K562 (cell line): ENCODE results near the gene DAD1. TPM values are rescaled to one million over a fixed set of nuclear protein-coding genes. Genes with fewer than 3 reads are reported as not detected.
A peak's percentile ranks its signal among the peaks of the same experiment; 100 is the strongest.

Source experiments
- BRCA1 ChIP-seq, 2 experiments: fragments of 450-650 bp in 1 of 2; sonication (generic) in 1 of 2; formaldehyde crosslinking in 1 of 2; IDR thresholded peaks; 2 replicates each; pipeline versions ENCODE4 v1.5.0 to v1.6.1; 2017 to 2020; ENCODE audit warnings: mild to moderate bottlenecking in 1 of 2, missing genetic modification reagents in 1 of 2
- C11orf30 ChIP-seq: fragments of 450-650 bp; IDR thresholded peaks from 2 replicates; pipeline ENCODE4 v1.6.1; 2016; ENCODE audit warnings: low read depth, mild to moderate bottlenecking
- CBFA2T3 ChIP-seq: fragments of 450-650 bp; IDR thresholded peaks from 2 replicates; pipeline ENCODE4 v1.6.1; 2017
- CCNT2 ChIP-seq: IDR thresholded peaks from 2 replicates; pipeline ENCODE4 v1.6.1; 2011; ENCODE audit warnings: borderline replicate concordance, low read depth, mild to moderate bottlenecking, moderate library complexity, mixed read lengths, low read length; ENCODE audit not compliant: insufficient read length; ENCODE audit errors: extremely low read depth
- CREB3L1 ChIP-seq: fragments of 450-650 bp; IDR thresholded peaks from 2 replicates; pipeline ENCODE4 v1.6.1; 2014; ENCODE audit warnings: low read depth, mild to moderate bottlenecking, moderate library complexity, borderline replicate concordance
- EGR1 ChIP-seq: fragments of 450-650 bp; conservative IDR thresholded peaks from 2 replicates; pipeline ENCODE4 v1.6.1; 2017; ENCODE audit warnings: mild to moderate bottlenecking
- FOXJ3 ChIP-seq: sonication (generic); formaldehyde crosslinking; IDR thresholded peaks from 2 replicates; pipeline ENCODE4 v1.4.0; 2020; ENCODE audit warnings: mild to moderate bottlenecking, missing genetic modification reagents
- FOXM1 ChIP-seq, 2 experiments: fragments of 450-650 bp in 1 of 2; sonication (generic) in 1 of 2; formaldehyde crosslinking in 1 of 2; IDR thresholded peaks; 2 replicates each; pipeline versions ENCODE4 v1.6.1 to v1.9.0; 2017 to 2022; ENCODE audit warnings: low read depth in 2 of 2, mild to moderate bottlenecking in 2 of 2, missing genetic modification reagents in 1 of 2, moderate library complexity in 1 of 2
- HDAC3 ChIP-seq: fragments of 450-650 bp; IDR thresholded peaks from 2 replicates; pipeline ENCODE4 v1.6.1; 2018; ENCODE audit warnings: borderline replicate concordance, mild to moderate bottlenecking, moderate library complexity; ENCODE audit not compliant: partially characterized antibody
- KAT7 ChIP-seq: sonication (generic); formaldehyde crosslinking; IDR thresholded peaks from 2 replicates; pipeline ENCODE4 v1.8.0; 2022; ENCODE audit warnings: missing genetic modification reagents, mild to moderate bottlenecking, borderline replicate concordance
- KHSRP ChIP-seq: fragments of 450-650 bp; IDR thresholded peaks from 2 replicates; pipeline ENCODE4 v1.6.1; 2017
- MIER1 ChIP-seq: fragments of 450-650 bp; IDR thresholded peaks from 2 replicates; pipeline ENCODE4 v1.6.1; 2016; ENCODE audit warnings: antibody characterized with exemption, mild to moderate bottlenecking, low read depth
- NCOR1 ChIP-seq: fragments of 450-650 bp; IDR thresholded peaks from 2 replicates; pipeline ENCODE4 v1.6.1; 2016; ENCODE audit warnings: mild to moderate bottlenecking, moderate library complexity
- POLR2A ChIP-seq: fragments of 450-650 bp; conservative IDR thresholded peaks from 2 replicates; pipeline ENCODE4 v1.6.1; 2016
- POLR2G ChIP-seq: fragments of 200-400 bp; formaldehyde crosslinking; IDR thresholded peaks from 2 replicates; pipeline ENCODE4 v1.6.1; 2017; ENCODE audit warnings: low read depth, mild to moderate bottlenecking, antibody characterized with exemption, low read length, moderate library complexity
- PRDM10 ChIP-seq: fragments of 450-650 bp; IDR thresholded peaks from 2 replicates; pipeline ENCODE4 v1.6.1; 2018; ENCODE audit not compliant: partially characterized antibody
- TCF3 ChIP-seq: sonication (generic); formaldehyde crosslinking; IDR thresholded peaks from 2 replicates; pipeline ENCODE4 v1.4.0; 2020; ENCODE audit warnings: mild to moderate bottlenecking, missing genetic modification reagents
- THRB ChIP-seq: fragments of 450-650 bp; formaldehyde crosslinking; conservative IDR thresholded peaks from 2 replicates; pipeline ENCODE4 v1.4.0; 2022; ENCODE audit warnings: mild to moderate bottlenecking, missing genetic modification characterization
- ZKSCAN8 ChIP-seq: fragments of 200-800 bp; sonication (Bioruptor generic); IDR thresholded peaks from 2 replicates; pipeline ENCODE4 v1.6.1; 2016; ENCODE audit warnings: missing genetic modification characterization, missing compliant biosample characterization
- ZNF197 ChIP-seq: fragments of 200-800 bp; sonication (Bioruptor generic); IDR thresholded peaks from 2 replicates; pipeline ENCODE4 v1.6.1; 2016; ENCODE audit warnings: low read depth, missing genetic modification characterization, missing compliant biosample characterization
- ZNF23 ChIP-seq: fragments of 250-450 bp; sonication (Bioruptor Pico); IDR thresholded peaks from 2 replicates; pipeline ENCODE4 v1.4.0; 2020; ENCODE audit warnings: mild to moderate bottlenecking
- ZNF347 ChIP-seq: fragments of 450-650 bp; formaldehyde crosslinking; IDR thresholded peaks from 2 replicates; pipeline ENCODE4 v1.4.0; 2020; ENCODE audit warnings: low read depth, mild to moderate bottlenecking, moderate library complexity
- polyA plus RNA-seq, 8 experiments: library from polyadenylated mRNA; depleted of rRNA in 4 of 8; stranded (reverse) in 5 of 8; unstranded in 3 of 8; fragments of >200 nt; fragmentation: Nextera tagmentation in 2 of 8; fragmentation: Illumina TruSeq in 1 of 8; extraction: Ambion mirVana in 2 of 8; extraction: Trizol in 1 of 8; gene quantifications; 2 replicates each; pipeline versions ENCODE4 v1.2.1 to v1.2.3, GENCODE V29; 2011 to 2014; ENCODE audit warnings: inconsistent platforms in 1 of 8, missing spikeins in 1 of 8
- total RNA-seq, 7 experiments: library from RNA; depleted of rRNA in 6 of 7; stranded (reverse); fragments of >200 nt in 6 of 7; fragmentation: Illumina TruSeq in 2 of 7; extraction: Trizol in 2 of 7; gene quantifications; 2 replicates each; pipeline versions ENCODE4 v1.2.1 to v1.2.3, GENCODE V29; 2011 to 2021; ENCODE audit warnings: low replicate concordance in 1 of 7

Gene DAD1
- total and polyA plus RNA-seq, 9 of the 15 experiments (the other 6 are each of a cell fraction or from before 2014, with no cell fraction given) = 104 to 617 (median 222) TPM

- peak; percentile 21 for TF ChIP-seq CCNT2
- peak; percentile 91 for TF ChIP-seq POLR2A
- no peak for TF ChIP-seq ZNF197
- TF ChIP-seq FOXM1 (IDR thresholded peaks at IDR 0.05; ENCODE audit: low read depth) = no peak
- TF ChIP-seq FOXM1 (CRISPR knock-in tag; IDR thresholded peaks at IDR 0.05; ENCODE audit: low read depth) = no peak
- TF ChIP-seq CREB3L1 = peak; percentile 88
- TF ChIP-seq KHSRP = no peak
- no peak for TF ChIP-seq PRDM10
- TF ChIP-seq ZNF23 (CRISPR knock-in tag) = no peak
- TF ChIP-seq CBFA2T3 = no peak
- TF ChIP-seq FOXJ3 (CRISPR knock-in tag) = no peak
- TF ChIP-seq NCOR1 = no peak
- no peak for TF ChIP-seq KAT7 (CRISPR knock-in tag)
- no peak for TF ChIP-seq TCF3
- no peak for TF ChIP-seq HDAC3
- no peak for TF ChIP-seq BRCA1 (IDR thresholded peaks at IDR 0.05)
- no peak for TF ChIP-seq BRCA1 (CRISPR knock-in tag; IDR thresholded peaks at IDR 0.05)
- TF ChIP-seq POLR2G = peak; percentile 84
- TF ChIP-seq EGR1 = peak; percentile 72
- TF ChIP-seq MIER1 = no peak
- TF ChIP-seq C11orf30 = no peak; the same call in 1 of the 2 replicates
- TF ChIP-seq ZNF347 (CRISPR knock-in tag) = no peak
- TF ChIP-seq ZKSCAN8 (CRISPR knock-in tag) = no peak
- 0 out of 2 replicates have a peak, but pooled peaks have one; percentile 6 for TF ChIP-seq THRB (CRISPR knock-in tag)
Observed at GRCh38 chr14:22589096-22589839, at the start of gene DAD1 (continued).
